ENCODE measurements around the gene SEMA4G.

SEMA4G gene

DNA sequence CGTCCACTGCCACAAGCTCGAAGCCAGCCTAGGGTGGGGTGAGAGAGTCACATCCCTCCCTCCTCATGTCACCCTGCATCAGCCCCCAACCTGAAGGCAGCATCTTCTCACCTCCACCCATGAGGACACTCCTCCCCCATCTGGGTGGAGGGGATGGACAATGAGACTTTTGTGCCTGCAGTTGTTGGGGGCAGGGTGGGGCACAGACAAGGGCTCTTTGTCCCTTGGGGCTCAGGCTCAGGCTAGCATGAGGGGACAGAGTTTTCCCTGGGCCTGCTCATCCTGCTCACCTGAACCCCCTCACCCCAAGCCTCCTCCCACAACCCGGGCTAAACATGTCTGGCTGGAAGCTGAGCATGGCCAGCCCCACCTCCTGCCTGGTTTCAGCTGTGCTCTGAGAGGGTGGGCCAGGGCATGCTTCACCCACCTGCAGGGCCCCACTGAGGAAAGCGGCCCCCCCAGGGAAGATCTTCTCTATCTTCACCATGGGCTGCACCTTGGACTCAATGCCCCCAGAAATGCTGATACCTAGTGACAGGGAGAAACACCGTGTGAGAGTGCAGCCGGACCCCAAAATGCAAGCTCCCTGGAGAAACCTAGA, 39.6 kb downstream of the SEMA4G start:
- no peak for TF ChIP-seq TEAD4 (IDR thresholded peaks at IDR 0.05)
- TF ChIP-seq ZBTB7A (IDR thresholded peaks at IDR 0.05; ENCODE audit: low read depth), result 0 out of 2 replicates have a peak, but pooled peaks have one; percentile 59

DNA sequence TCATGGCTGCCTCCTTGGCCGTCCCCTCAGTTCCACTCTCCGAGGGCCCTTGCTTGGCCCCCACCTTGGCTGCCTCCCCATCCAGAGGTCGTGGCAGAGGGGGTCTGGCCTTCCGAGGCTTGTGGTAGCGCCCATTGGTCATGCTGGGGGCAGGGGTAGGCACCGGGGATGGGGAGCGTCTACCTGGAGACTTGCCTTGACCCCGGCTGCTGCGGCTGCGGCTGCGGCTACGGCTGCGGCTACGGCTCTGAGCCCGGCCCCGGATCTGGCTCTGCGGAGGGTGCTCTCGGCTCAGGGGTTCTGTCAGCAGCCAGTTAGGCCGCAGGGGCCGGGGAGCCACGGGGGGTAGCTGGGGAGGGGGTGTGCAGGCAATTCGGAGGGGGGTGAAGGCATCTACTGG, 41.0 kb downstream of the SEMA4G start:
- no peak for TF ChIP-seq YY1 (IDR thresholded peaks at IDR 0.05; ENCODE audit: low read depth)
- no peak for TF ChIP-seq NFIC (IDR thresholded peaks at IDR 0.05)
- no peak for TF ChIP-seq CREB1 (IDR thresholded peaks at IDR 0.05; ENCODE audit: low read depth)

DNA sequence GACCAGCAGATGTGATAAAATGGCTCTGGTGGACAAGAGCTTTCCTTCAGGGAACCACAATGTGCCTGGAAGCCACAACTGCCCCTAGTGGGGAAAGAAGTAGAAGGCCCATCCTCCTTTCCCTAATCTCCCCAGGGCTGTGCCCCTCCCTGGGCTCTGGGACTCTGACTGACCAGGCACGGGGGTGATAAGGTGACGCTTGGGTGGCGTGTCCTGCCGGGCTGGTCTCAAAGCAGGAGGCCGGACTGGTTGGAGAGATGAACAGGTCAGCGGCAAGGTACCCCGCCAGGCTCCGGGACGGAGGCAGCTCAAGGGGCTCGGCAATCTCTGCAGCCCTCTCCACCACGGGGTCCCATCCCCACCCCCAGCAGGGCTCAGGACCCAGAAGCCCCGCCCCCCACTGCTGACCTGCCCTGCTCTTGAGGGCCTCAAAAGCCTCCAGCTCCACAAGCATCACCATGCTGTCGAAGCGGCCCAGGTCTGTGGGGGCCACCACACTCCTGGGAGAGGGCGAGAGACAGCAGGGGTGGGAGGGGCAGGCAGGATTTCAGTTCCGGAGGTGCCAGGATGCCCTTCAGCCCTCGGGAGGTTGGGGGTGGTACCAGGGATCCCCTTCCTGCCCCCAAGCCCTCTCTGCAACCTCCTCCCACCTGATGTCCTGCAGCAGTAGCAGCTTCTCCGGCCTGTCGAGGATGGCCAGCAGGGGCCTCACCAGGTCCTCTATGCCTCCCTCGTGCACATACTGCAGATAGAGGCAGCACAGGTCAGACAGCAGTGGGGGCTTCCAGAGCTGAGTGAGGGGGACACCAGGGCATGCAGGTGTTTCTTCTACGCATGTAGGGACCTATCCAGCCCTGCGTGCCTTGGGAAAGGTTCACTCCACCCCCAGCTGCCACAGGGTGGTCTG, 42.5 kb downstream of the SEMA4G start:
- no peak for TF ChIP-seq CEBPB (IDR thresholded peaks at IDR 0.05)
- TF ChIP-seq, protein P1, sequence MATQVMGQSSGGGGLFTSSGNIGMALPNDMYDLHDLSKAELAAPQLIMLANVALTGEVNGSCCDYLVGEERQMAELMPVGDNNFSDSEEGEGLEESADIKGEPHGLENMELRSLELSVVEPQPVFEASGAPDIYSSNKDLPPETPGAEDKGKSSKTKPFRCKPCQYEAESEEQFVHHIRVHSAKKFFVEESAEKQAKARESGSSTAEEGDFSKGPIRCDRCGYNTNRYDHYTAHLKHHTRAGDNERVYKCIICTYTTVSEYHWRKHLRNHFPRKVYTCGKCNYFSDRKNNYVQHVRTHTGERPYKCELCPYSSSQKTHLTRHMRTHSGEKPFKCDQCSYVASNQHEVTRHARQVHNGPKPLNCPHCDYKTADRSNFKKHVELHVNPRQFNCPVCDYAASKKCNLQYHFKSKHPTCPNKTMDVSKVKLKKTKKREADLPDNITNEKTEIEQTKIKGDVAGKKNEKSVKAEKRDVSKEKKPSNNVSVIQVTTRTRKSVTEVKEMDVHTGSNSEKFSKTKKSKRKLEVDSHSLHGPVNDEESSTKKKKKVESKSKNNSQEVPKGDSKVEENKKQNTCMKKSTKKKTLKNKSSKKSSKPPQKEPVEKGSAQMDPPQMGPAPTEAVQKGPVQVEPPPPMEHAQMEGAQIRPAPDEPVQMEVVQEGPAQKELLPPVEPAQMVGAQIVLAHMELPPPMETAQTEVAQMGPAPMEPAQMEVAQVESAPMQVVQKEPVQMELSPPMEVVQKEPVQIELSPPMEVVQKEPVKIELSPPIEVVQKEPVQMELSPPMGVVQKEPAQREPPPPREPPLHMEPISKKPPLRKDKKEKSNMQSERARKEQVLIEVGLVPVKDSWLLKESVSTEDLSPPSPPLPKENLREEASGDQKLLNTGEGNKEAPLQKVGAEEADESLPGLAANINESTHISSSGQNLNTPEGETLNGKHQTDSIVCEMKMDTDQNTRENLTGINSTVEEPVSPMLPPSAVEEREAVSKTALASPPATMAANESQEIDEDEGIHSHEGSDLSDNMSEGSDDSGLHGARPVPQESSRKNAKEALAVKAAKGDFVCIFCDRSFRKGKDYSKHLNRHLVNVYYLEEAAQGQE (IDR thresholded peaks at IDR 0.05; ENCODE audit: low read depth), result no peak
- TF ChIP-seq RAD21 (IDR thresholded peaks at IDR 0.05; ENCODE audit: low read depth), result no peak
- no peak for TF ChIP-seq CREB1 (IDR thresholded peaks at IDR 0.05; ENCODE audit: low read depth)
- no peak for TF ChIP-seq TCF12 (IDR thresholded peaks at IDR 0.05; ENCODE audit: low read depth)
- TF ChIP-seq EP300 (IDR thresholded peaks at IDR 0.05; ENCODE audit: borderline replicate concordance), result no peak
- no peak for TF ChIP-seq FOXM1 (IDR thresholded peaks at IDR 0.05; ENCODE audit: borderline replicate concordance, low read depth)
- TF ChIP-seq TAF1 (IDR thresholded peaks at IDR 0.05; ENCODE audit: low read depth), result no peak
- TF ChIP-seq TEAD4 (IDR thresholded peaks at IDR 0.05), result no peak

DNA sequence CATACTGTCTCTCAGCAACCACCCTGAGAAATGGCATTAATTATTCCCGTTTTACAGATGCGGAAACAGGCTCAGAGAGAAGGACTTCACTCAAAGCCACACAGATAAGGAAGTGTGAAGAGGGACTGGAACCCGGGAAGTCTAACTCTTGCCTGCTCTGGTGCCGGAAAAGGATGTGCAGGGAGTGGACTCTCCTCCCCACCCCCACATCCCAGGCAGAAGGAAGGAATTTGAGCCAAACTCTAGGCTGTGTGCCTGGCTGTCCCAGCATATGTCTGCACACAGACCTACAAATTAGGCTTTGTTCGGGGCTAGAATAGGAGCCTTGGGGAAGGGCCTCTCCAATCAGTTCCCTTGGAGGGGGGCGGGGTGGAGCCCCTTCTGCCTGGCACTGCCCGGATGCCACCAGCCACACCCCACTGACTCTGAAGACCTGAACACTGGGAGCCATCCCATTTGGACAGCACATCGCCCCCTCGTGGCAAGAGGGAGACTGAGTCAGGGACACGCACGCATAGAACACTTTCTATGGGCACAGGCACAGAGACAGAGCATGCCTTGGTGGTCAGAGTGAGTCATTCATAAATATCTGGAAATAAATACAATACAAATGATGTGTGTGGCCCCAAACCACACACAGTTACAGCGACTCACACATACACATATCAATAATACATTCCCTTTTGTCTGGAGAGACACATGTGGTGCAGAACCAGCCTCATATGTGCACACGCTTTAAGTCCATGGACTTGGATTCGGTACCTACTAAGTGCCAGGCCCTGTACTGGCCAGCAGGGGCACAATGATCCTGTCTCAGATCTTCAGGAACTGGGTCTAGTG, 43.4 kb downstream of the SEMA4G start:
- TF ChIP-seq TCF12 (IDR thresholded peaks at IDR 0.05; ENCODE audit: low read depth), result no peak
- TF ChIP-seq RAD21 (IDR thresholded peaks at IDR 0.05; ENCODE audit: low read depth), result peak; percentile 63; the same call in 1 of the 2 replicates
- no peak for TF ChIP-seq TEAD4 (IDR thresholded peaks at IDR 0.05)
- TF ChIP-seq FOXM1 (IDR thresholded peaks at IDR 0.05; ENCODE audit: borderline replicate concordance, low read depth), result no peak
- TF ChIP-seq, protein P2, sequence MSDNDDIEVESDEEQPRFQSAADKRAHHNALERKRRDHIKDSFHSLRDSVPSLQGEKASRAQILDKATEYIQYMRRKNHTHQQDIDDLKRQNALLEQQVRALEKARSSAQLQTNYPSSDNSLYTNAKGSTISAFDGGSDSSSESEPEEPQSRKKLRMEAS (IDR thresholded peaks at IDR 0.05), result no peak
- TF ChIP-seq, protein P3, sequence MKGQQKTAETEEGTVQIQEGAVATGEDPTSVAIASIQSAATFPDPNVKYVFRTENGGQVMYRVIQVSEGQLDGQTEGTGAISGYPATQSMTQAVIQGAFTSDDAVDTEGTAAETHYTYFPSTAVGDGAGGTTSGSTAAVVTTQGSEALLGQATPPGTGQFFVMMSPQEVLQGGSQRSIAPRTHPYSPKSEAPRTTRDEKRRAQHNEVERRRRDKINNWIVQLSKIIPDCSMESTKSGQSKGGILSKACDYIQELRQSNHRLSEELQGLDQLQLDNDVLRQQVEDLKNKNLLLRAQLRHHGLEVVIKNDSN (IDR thresholded peaks at IDR 0.05), result no peak
- 0 out of 2 replicates have a peak, but pooled peaks have one; percentile 21 for TF ChIP-seq YY1 (IDR thresholded peaks at IDR 0.05; ENCODE audit: low read depth)
- no peak for TF ChIP-seq EP300 (IDR thresholded peaks at IDR 0.05; ENCODE audit: borderline replicate concordance)

DNA sequence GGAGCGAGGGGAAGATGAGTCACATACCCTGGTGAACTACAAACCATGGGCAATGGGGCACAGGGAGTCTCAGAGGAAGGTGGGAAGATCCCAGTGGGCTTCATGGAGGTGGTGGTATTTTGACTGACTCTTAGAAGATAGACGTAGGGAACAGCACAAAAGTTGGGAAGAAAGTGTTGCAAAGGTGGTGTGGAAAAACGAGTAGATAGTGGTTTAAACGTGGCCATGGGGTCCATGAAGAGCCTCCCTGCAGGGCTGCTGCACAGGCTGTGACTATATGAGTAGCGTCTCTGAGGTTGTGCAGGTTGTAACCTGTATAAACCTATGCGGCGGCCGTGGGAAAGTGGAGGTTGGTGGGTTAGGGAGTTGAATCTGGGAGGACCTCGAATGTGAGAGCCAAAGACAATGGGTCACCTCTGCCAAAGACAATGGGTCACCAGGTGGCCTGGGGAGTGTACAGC, 44.1 kb downstream of the SEMA4G start:
- TF ChIP-seq TAF1 (IDR thresholded peaks at IDR 0.05; ENCODE audit: low read depth), result no peak
- no peak for TF ChIP-seq EGR1 (IDR thresholded peaks at IDR 0.05)

DNA sequence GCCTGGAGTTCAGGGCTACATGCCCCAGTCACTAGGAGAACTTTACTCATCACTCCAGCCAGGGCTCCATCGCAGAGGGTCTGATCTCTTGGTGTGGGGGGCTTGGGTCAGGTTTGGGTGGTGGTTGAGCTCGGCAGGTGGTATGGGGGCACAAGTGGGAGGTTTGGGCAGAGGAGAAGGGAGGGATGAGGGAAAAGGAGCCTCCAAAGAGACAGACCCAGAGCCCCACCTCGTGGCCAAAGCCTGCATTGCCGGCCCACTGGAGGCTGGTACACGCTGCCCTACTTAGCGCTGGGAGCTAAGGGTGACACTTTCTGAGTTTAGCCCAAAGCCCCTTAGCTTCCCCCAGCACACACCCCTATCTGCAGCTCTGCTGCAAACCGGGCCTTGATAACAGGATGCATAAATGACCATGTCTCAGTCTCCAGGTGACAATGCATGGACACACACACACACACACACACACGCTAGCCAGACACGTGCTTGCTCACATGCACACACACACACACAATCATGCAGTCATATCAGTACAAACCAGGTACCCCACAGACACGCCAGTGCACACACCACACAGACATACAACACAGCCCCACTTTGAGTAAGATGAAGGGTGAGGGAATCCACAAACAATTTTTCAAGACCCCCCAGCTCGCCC, 45.1 kb downstream of the SEMA4G start:
- no peak for TF ChIP-seq ZBTB7A (IDR thresholded peaks at IDR 0.05; ENCODE audit: low read depth)
- TF ChIP-seq FOXM1 (IDR thresholded peaks at IDR 0.05; ENCODE audit: borderline replicate concordance, low read depth), result no peak
- TF ChIP-seq CEBPB (IDR thresholded peaks at IDR 0.05), result no peak
- TF ChIP-seq EGR1 (IDR thresholded peaks at IDR 0.05), result no peak
- TF ChIP-seq YY1 (IDR thresholded peaks at IDR 0.05; ENCODE audit: low read depth), result no peak
- TF ChIP-seq RAD21 (IDR thresholded peaks at IDR 0.05; ENCODE audit: low read depth), result peak; percentile 94
- no peak for TF ChIP-seq TAF1 (IDR thresholded peaks at IDR 0.05; ENCODE audit: low read depth)
- TF ChIP-seq, protein P2 (IDR thresholded peaks at IDR 0.05), result 0 out of 2 replicates have a peak, but pooled peaks have one; percentile 13
- TF ChIP-seq, protein P3 (IDR thresholded peaks at IDR 0.05), result no peak
- no peak for TF ChIP-seq NFIC (IDR thresholded peaks at IDR 0.05)
- no peak for TF ChIP-seq EP300 (IDR thresholded peaks at IDR 0.05; ENCODE audit: borderline replicate concordance)
- TF ChIP-seq TEAD4 (IDR thresholded peaks at IDR 0.05), result no peak
- TF ChIP-seq TCF12 (IDR thresholded peaks at IDR 0.05; ENCODE audit: low read depth), result no peak
- TF ChIP-seq, protein P1 (IDR thresholded peaks at IDR 0.05; ENCODE audit: low read depth), result no peak
